Measurements from ENCODE around the gene FYTTD1.
A peak's percentile ranks its signal among the peaks of the same experiment; 100 is the strongest.
"Not testable (repeated sequence)": the region's sequence is repeated elsewhere in the genome, so short reads cannot be mapped to it uniquely, and the experiment has no call there.

Gene FYTTD1

DNA sequence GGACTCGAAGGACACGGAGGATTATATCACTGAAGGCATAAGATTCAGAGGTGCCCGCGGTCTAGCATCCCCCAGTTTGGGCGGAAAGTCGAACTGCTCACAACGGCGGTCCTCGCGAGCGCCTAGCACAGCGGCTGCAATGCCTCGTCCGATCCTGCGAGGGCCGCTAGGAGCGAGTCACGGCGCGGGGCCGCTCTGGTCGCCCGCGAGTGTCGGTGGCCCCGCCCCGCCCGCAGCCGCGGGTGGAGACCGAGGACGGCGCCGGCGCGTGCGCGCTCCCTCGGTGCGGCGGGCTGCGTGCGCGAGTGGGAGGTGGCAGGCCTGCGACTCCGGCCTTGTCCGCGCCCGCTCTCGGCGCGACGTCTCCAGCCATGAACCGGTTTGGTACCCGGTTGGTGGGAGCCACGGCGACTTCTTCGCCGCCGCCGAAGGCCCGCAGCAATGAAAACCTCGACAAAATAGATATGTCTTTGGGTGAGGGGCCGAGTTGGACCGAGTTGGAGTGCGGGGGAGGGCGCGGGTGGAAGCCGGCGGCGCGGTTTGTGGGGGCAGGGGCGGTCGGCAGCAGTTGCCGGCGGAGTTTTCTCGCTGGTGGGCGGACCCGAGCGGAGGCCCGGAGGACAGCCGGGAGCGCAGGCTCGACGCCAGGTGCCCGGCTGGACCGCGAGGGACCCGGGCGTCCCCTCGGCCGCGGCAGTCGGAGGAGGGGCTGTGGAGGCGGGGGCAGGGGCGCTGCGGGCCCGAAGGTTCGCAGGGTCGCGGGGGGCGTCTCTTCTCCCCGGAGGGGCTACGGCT, at the start of gene FYTTD1:
Gene FYTTD1 (plus strand): TSS at position 283 of the 795 bp plus-strand sequence. CDS start 89 bp downstream, at position 372.
- DNase-seq (ENCODE audit: low spot score in 2 of 2), result peak; percentile 85 to 91
- peak within 1 kb of the TSS; percentile 90 for H3K27ac Mint-ChIP-seq
- peak within 1 kb of the TSS; percentile 85 for H3K4me3 Mint-ChIP-seq
- H3K9me3 Mint-ChIP-seq, result no peaks in the 10 kb centered on the region
- H3K36me3 Mint-ChIP-seq, result peaks cover 10% of the 10 kb centered on the region
- ATAC-seq, result peak; percentile 89
- H3K4me1 Mint-ChIP-seq, result peaks cover 46% of the 10 kb centered on the region

- no peak for ATAC-seq
- Mint-ChIP-seq H3K4me1 (peaks cover 5% of the 10 kb centered on the region), H3K27ac (no peak overlapping the region), H3K9me3 (no peaks in the 10 kb centered on the region), H3K4me3 (no peak overlapping the region), H3K36me3 (peaks cover 94% of the 10 kb centered on the region)
- no peak for DNase-seq (ENCODE audit: low spot score in 2 of 2)
Measured at GRCh38 chr3:197700095-197700494, 49.6 kb upstream of the FYTTD1 start.

GRCh38 chr3:197701841-197702240, 47.8 kb upstream of the FYTTD1 start:
- Mint-ChIP-seq H3K4me1 (peaks cover 5% of the 10 kb centered on the region), H3K27ac (peak overlapping the region; percentile 43), H3K36me3 (peaks cover 89% of the 10 kb centered on the region), H3K4me3 (no peak overlapping the region), H3K9me3 (no peaks in the 10 kb centered on the region)
- ATAC-seq, result no peak
- DNase-seq (ENCODE audit: low spot score in 2 of 2), result no peak

GRCh38 chr3:197706658-197707057, 43.0 kb upstream of the FYTTD1 start:
- no peaks in the 10 kb centered on the region for H3K9me3 Mint-ChIP-seq
- H3K36me3 Mint-ChIP-seq, result peaks cover 67% of the 10 kb centered on the region
- no peak for ATAC-seq
- peak overlapping the region; percentile 59 for H3K4me3 Mint-ChIP-seq
- DNase-seq (ENCODE audit: low spot score in 2 of 2), result no peak
- H3K4me1 Mint-ChIP-seq, result peaks cover 7% of the 10 kb centered on the region
- peak overlapping the region; percentile 64 for H3K27ac Mint-ChIP-seq

GRCh38 chr3:197709135-197709534, 40.5 kb upstream of the FYTTD1 start:
- no peak overlapping the region for H3K27ac Mint-ChIP-seq
- no peak overlapping the region for H3K4me3 Mint-ChIP-seq
- DNase-seq (ENCODE audit: low spot score in 2 of 2) (no peak), ATAC-seq (no peak)
- H3K9me3 Mint-ChIP-seq, result no peaks in the 10 kb centered on the region
- H3K4me1 Mint-ChIP-seq, result peaks cover 27% of the 10 kb centered on the region
- peaks cover 50% of the 10 kb centered on the region for H3K36me3 Mint-ChIP-seq

DNA sequence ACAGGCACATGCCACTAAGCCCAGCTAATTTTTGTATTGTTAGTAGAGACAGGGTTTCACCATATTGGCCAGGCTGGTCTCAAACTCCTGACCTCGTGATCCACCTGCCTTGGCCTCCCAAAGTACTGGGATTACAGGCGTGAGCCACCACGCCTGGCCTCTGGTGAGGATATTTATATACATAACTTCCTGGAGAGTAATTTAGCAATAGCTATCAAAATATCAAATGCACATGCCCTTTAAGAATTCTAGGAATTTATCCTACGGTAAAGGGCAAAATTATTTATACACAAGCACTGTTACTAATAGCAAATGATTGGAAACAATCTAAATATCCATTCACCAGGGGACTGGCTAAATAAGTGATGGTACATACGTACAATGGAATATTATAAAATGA, 38.7 kb upstream of the FYTTD1 start:
- H3K9me3 Mint-ChIP-seq; DNase-seq (ENCODE audit: low spot score in 2 of 2); H3K27ac Mint-ChIP-seq; ATAC-seq; H3K4me3 Mint-ChIP-seq: not testable (repeated sequence)
- H3K36me3 Mint-ChIP-seq, result peaks cover 43% of the 10 kb centered on the region
- H3K4me1 Mint-ChIP-seq, result peaks cover 27% of the 10 kb centered on the region

GRCh38 chr3:197711973-197712707, 37.5 kb upstream of the FYTTD1 start:
- DNase-seq (ENCODE audit: low spot score in 2 of 2) (peak; percentile 54 to 87), ATAC-seq (peak; percentile 99)
- Mint-ChIP-seq H3K4me1 (peaks cover 20% of the 10 kb centered on the region), H3K27ac (peak overlapping the region; percentile 90), H3K4me3 (peak overlapping the region; percentile 60), H3K36me3 (peaks cover 35% of the 10 kb centered on the region), H3K9me3 (no peaks in the 10 kb centered on the region)

DNA sequence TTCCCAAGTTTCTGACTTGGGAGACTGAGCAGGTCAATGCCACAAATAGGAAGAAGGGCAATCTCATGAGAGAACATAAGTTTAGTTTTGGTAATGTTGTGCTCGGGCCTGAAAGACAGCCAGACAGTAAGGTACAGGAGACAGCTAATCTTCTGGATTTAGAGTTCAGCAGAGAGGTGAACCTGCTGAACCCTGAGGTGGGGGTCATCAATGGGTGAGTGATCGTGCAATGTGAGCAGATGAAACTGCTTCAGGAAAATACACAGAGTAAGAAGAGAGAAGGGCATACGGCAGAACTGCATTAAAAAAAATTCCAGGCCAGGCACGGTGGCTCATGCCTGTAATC, 36.2 kb upstream of the FYTTD1 start:
- ATAC-seq, result no peak
- no peak for DNase-seq (ENCODE audit: low spot score in 2 of 2)
- peaks cover 29% of the 10 kb centered on the region for H3K36me3 Mint-ChIP-seq
- peaks cover 20% of the 10 kb centered on the region for H3K4me1 Mint-ChIP-seq
- H3K4me3 Mint-ChIP-seq, result peak overlapping the region; percentile 60
- peak overlapping the region; percentile 90 for H3K27ac Mint-ChIP-seq
- no peaks in the 10 kb centered on the region for H3K9me3 Mint-ChIP-seq

GRCh38 chr3:197714251-197714650, 35.4 kb upstream of the FYTTD1 start:
- no peak for DNase-seq (ENCODE audit: low spot score in 2 of 2)
- no peaks in the 10 kb centered on the region for H3K9me3 Mint-ChIP-seq
- H3K4me3 Mint-ChIP-seq, result no peak overlapping the region
- ATAC-seq, result no peak
- H3K36me3 Mint-ChIP-seq, result peaks cover 29% of the 10 kb centered on the region
- H3K27ac Mint-ChIP-seq, result no peak overlapping the region
- H3K4me1 Mint-ChIP-seq, result peaks cover 20% of the 10 kb centered on the region

DNA sequence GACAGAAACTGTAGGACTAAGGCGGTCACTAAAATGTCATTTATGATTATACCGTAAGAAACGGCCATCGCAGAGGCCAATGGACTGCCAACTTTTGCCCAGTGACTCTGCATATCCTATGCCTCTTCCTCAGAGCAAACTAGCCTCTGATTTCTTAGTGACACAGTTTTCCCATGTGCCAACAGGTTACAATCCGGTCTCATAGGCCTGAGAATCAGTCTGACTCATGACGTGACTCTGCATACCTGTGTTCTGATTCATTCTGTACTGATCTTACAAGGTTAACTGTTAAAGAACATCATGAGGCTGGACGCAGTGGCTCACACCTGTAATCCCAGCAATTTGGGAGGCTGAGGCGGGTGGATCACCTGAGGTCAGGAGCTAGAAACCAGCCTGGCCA, 30.8 kb upstream of the FYTTD1 start:
- peaks cover 16% of the 10 kb centered on the region for H3K36me3 Mint-ChIP-seq

GRCh38 chr3:197720694-197721093, 29.0 kb upstream of the FYTTD1 start:
- DNase-seq (ENCODE audit: low spot score in 2 of 2), result no peak
- Mint-ChIP-seq H3K27ac (no peak overlapping the region), H3K36me3 (peaks cover 7% of the 10 kb centered on the region)

More for the DNA sequence above, 30.8 kb upstream of the FYTTD1 start:
- peaks cover 6% of the 10 kb centered on the region for H3K4me1 Mint-ChIP-seq
- H3K4me3 Mint-ChIP-seq, result no peak overlapping the region
- no peaks in the 10 kb centered on the region for H3K9me3 Mint-ChIP-seq
- ATAC-seq, result peak; percentile 44
- no peak for DNase-seq (ENCODE audit: low spot score in 2 of 2)
- peak overlapping the region; percentile 19 for H3K27ac Mint-ChIP-seq

GRCh38 chr3:197722734-197723133, 26.9 kb upstream of the FYTTD1 start:
- Mint-ChIP-seq H3K9me3 (no peaks in the 10 kb centered on the region), H3K27ac (no peak overlapping the region), H3K4me1 (peaks cover 11% of the 10 kb centered on the region), H3K36me3 (no peaks in the 10 kb centered on the region), H3K4me3 (no peak overlapping the region)
- DNase-seq (ENCODE audit: low spot score in 2 of 2), result no peak
- no peak for ATAC-seq

More at GRCh38 chr3:197720694-197721093, 29.0 kb upstream of the FYTTD1 start:
- Mint-ChIP-seq H3K9me3 (no peaks in the 10 kb centered on the region), H3K4me1 (peaks cover 8% of the 10 kb centered on the region), H3K4me3 (no peak overlapping the region)
- ATAC-seq, result no peak

DNA sequence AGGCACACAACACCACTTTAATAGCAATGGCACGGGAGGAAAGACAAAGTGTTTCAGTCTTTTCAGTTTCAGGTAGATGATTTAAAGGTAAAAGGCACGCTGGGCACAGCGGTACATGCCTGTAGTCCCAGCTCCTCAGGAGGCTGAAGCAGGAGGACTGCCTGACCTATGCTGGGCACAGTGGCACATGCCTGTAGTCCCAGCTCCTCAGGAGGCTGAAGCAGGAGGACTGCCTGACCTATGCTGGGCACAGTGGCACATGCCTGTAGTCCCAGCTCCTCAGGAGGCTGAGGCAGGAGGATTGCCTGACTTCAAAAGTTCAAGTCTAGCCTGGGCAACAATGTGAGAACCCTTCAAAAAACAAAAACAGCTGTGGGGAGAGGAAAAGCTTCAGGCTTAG, 21.8 kb upstream of the FYTTD1 start:
- DNase-seq (ENCODE audit: low spot score in 2 of 2); H3K27ac Mint-ChIP-seq; H3K9me3 Mint-ChIP-seq; H3K4me3 Mint-ChIP-seq; H3K36me3 Mint-ChIP-seq; ATAC-seq: not testable (repeated sequence)
- peaks cover 22% of the 10 kb centered on the region for H3K4me1 Mint-ChIP-seq

DNA sequence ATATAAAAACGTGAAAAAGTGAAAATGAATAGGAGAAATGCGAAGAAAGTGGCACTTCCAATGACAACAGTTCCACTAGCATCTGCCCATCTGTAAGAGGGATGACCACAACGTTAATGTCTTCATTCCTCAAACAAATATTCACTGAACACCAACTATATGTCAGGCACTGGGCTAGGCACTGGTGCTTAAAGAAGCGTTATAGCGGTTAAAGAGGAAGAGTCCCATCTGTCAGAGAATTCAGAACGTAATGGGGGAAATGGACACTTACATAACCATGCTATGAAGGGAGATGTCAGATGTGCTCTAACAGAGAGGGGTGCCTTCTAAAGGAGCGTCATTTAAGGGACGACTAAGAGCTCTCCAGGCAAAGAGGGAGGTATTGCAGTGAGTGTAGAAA, 21.2 kb upstream of the FYTTD1 start:
- Mint-ChIP-seq H3K4me1 (peaks cover 22% of the 10 kb centered on the region), H3K36me3 (peaks cover 14% of the 10 kb centered on the region), H3K27ac (peak overlapping the region; percentile 2), H3K4me3 (no peak overlapping the region), H3K9me3 (no peaks in the 10 kb centered on the region)
- no peak for ATAC-seq
- DNase-seq (ENCODE audit: low spot score in 2 of 2), result no peak

GRCh38 chr3:197730200-197730599, 19.5 kb upstream of the FYTTD1 start:
- DNase-seq (ENCODE audit: low spot score in 2 of 2), result no peak
- Mint-ChIP-seq H3K4me1 (peaks cover 30% of the 10 kb centered on the region), H3K27ac (peak overlapping the region; percentile 72), H3K9me3 (no peaks in the 10 kb centered on the region), H3K36me3 (peaks cover 27% of the 10 kb centered on the region), H3K4me3 (no peak overlapping the region)
- no peak for ATAC-seq

DNA sequence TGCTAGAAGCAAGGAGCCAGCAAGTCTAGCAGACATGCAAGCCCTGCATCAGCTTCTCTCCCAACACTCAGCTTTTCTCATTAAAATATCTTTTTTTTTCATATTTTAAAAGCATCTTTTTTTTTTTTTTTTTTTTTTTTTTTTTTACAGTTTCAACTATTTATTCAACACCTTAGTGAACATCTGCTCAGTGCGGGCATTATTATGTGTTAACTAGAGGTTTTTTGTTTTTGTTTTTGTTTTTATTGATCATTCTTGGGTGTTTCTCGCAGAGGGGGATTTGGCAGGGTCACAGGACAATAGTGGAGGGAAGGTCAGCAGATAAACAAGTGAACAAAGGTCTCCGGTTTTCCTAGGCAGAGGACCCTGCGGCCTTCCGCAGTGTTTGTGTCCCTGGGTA, 18.9 kb upstream of the FYTTD1 start:
- H3K4me3 Mint-ChIP-seq; H3K27ac Mint-ChIP-seq; H3K9me3 Mint-ChIP-seq; ATAC-seq; DNase-seq (ENCODE audit: low spot score in 2 of 2): not testable (repeated sequence)
- Mint-ChIP-seq H3K36me3 (peaks cover 27% of the 10 kb centered on the region), H3K4me1 (peaks cover 31% of the 10 kb centered on the region)

All from stimulated activated effector memory CD8-positive, alpha-beta T cell treated with anti-CD3 and anti-CD28 coated beads, Interleukin-12 subunit alpha, Interleukin-12 subunit beta, amount 100 ng/mL, for 72 hours (primary cell).